NT2/D1 (cell line): ENCODE results near the gene FETUB.

ENCODE experiments used
- SUZ12 ChIP-seq: IDR thresholded peaks from 2 replicates; pipeline ENCODE4 v1.6.1; 2011; ENCODE audit not compliant: insufficient read length, insufficient read depth; ENCODE audit errors: extremely low read depth
- YY1 ChIP-seq: IDR thresholded peaks from 2 replicates; pipeline ENCODE4 v1.6.1; 2011; ENCODE audit not compliant: insufficient read length, insufficient read depth

DNA sequence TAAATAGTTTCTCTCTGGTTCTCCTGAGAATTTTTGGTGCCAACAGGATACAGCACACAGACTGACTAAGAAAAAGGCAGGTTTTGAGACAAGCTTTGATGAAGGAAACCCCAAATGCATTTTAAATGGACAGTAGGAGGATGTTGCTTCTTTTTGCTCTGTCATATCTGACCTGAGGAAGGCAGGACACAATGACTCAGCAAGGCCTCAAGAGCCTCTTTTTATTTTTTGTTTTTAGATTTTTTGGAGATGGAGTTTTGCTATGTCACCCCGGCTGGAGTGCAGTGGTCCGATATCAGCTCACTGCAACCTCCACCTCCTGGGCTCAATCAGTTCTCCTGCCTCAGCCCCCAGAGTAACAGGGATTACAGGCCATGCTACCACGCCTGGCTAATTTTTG is 60.1 kb downstream of the FETUB start:
- TF ChIP-seq YY1 = no peak
- TF ChIP-seq SUZ12 = no peak
